Lower leg skin (tissue), 4 donors: Measurements from ENCODE around the gene FRMD8. TPM values are rescaled to one million over a fixed set of nuclear protein-coding genes. Genes with fewer than 3 reads are reported as not detected.

ENCODE experiments used
- DNase-seq, 2 donors: peaks; one replicate each; pipeline ENCODE4 v3.0.0-alpha.2; 2019; ENCODE audit warnings: low spot score in 2 of 2
- H3K4me3 ChIP-seq: fragments of 200-600 bp; sonication (generic); 2 replicates; pipeline ENCODE4 v1.5.1; 2017; ENCODE audit warnings: mild to moderate bottlenecking, low read depth; ENCODE audit not compliant: poor library complexity, severe bottlenecking
- CTCF ChIP-seq, 3 donors: fragments of 450-650 bp; IDR thresholded peaks; one replicate each; pipeline ENCODE4 v1.5.1; 2016; ENCODE audit warnings: antibody characterized with exemption in 3 of 3, mild to moderate bottlenecking in 3 of 3, moderate library complexity in 2 of 3
- POLR2A ChIP-seq, 2 donors: fragments of 450-650 bp; IDR thresholded peaks; one replicate each; pipeline ENCODE4 v1.6.1; 2016 to 2017; ENCODE audit warnings: antibody characterized with exemption in 2 of 2, mild to moderate bottlenecking in 1 of 2, moderate library complexity in 1 of 2
- WGBS, 2 donors: methylation state at CpG; one replicate each; pipeline ENCODE4 v1.1.5; 2018; 5-methylcytosine and 5-hydroxymethylcytosine counted together
- intact Hi-C: fragments of 100-400 bp; cut with DNase I; formaldehyde crosslinking; loops from one replicate; pipeline ENCODE4 v1.15.0; 2023; ENCODE audit warnings: low total_unique reads
- total RNA-seq, 4 donors: library from RNA; depleted of rRNA; stranded (reverse); fragments of >200 nt; gene quantifications; one replicate each; pipeline ENCODE4 v1.1.0, GENCODE V29; 2016

The FRMD8 gene
- total RNA-seq, 4 donors from 2014 or later, result 81.8 to 135 (median 112) TPM

- TF ChIP-seq CTCF (IDR thresholded peaks at IDR 0.05), result no peak
- TF ChIP-seq POLR2A (IDR thresholded peaks at IDR 0.05), result no peak
- WGBS, 2 donors, result 63 to 65% methylated on average over 8 of the region's 8 CpGs
- intact Hi-C loops, result no loop called here
- DNase-seq, result no peak
- H3K4me3 ChIP-seq, result no peak overlapping the region
Measured at GRCh38 chr11:65377036-65377435, 9.4 kb upstream of the FRMD8 start.

DNA sequence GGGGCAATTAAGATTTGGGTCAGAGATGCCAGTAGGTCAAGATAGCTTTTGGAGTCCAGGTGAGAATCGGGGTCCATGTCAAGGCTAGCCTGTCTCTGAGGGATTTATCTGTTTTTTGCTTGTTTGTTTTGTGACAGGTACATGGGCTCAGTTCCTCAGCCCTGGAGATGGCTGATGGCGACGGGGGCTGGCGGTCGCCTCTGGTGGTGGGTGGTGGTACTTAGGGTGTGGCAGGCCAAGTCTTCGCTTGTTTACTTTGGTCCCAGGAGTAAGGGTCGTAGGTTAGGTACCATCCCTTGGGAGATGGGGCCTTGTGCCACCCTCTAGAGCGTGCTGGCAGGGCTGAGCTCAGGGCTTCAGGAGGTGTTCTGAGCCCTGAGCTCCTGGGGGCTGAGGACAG lies 8.7 kb upstream of the FRMD8 start:
- H3K4me3 ChIP-seq, result no peak overlapping the region
- DNase-seq, result no peak
- no peak for TF ChIP-seq POLR2A (IDR thresholded peaks at IDR 0.05)
- no peak for TF ChIP-seq CTCF (IDR thresholded peaks at IDR 0.05)
- intact Hi-C loops, result no loop called here
- WGBS, 2 donors, result 84 to 95% methylated on average over 8 of the region's 8 CpGs

DNA sequence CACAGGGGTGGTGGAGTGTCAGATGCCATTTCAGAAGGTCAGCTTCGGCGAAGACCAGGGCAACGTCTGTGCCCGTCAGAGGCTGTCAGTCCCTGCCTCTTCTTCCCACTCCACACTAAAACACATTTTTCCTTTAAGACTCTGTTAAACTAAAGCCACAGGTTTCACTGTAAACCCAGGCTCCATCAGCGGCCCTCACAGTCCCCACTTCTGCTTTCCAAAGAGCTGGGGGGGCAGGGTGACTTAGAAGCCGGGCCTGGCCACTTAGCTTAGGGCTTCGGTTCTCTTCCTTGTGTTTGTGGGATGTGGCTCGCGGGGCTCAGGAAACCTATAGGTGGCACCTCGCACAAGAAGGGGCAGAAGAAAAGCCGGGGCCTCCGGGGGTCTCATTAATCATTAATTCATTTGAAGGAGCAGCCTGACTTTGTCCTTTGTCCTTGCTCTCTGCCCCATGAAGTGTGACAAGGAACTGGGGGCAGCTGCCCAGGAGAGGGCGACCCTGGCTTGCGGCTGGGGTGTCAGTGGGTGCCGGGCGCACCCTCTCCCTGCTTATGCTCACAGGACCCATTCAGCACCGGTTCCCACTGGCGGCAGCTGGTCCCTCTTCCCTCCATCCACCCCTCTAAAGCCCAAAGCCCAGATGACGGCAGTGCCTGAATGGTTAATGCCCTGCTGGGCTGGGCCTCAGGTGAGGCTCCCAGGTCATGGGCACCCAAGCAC lies 8.1 kb upstream of the FRMD8 start:
- no peak overlapping the region for H3K4me3 ChIP-seq
- intact Hi-C loops, result no loop called here
- DNase-seq, result no peak
- WGBS, 2 donors, result 82 to 86% methylated on average over 16 to 19 of the region's 19 CpGs
- TF ChIP-seq POLR2A (IDR thresholded peaks at IDR 0.05) (no peak), CTCF (IDR thresholded peaks at IDR 0.05) (no peak)

- no peak for DNase-seq
- WGBS, 2 donors, result 93 to 95% methylated on average over 12 of the region's 14 CpGs
- no peak overlapping the region for H3K4me3 ChIP-seq
- intact Hi-C loops, result no loop called here
- TF ChIP-seq CTCF (IDR thresholded peaks at IDR 0.05) (no peak), POLR2A (IDR thresholded peaks at IDR 0.05) (no peak)
Measured at GRCh38 chr11:65378928-65379638, 7.4 kb upstream of the FRMD8 start.

DNA sequence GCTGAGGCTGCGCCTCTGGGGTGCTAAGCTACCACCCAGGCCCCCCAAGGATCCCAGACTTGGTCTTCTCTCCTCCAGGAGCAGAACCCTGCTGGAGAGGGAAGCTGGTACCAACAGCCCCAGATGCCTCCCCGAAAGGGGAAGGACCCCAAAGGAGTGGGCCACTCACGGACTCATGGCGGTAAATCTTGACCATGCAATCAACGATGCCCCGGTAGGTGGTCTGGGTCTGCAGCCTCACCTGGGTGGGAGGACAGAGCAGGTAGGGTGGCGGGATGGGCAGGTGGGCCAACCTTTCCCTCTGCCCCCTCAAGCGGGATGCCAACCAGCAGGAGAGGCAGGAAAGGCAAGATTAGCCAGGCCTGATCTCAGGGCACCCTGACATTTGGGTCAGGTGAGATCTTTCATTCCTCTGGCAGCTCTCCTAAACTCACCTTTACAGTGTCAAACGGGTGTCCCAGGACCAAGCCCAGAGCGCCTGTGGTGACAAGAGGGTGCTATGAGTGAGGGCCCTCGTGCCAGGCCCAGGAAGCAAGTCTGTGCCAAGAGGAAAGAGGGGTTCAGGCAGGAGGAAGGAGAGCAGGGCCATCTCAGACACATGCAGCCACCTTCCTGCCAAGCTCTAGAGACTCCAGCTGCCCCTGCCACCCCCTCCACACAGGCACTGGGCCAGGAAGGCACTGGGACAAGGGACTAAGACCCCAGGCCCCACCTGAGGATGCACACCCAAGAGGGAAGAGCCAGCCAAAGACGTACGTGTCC lies 6.6 kb upstream of the FRMD8 start:
- TF ChIP-seq CTCF (IDR thresholded peaks at IDR 0.05), result no peak
- TF ChIP-seq POLR2A (IDR thresholded peaks at IDR 0.05), result no peak

More for the DNA sequence above, 6.6 kb upstream of the FRMD8 start:
- intact Hi-C loops, result no loop called here
- no peak for DNase-seq
- WGBS, 2 donors, result 86 to 89% methylated on average over 12 to 13 of the region's 13 CpGs
- H3K4me3 ChIP-seq, result no peak overlapping the region
